Measurements from ENCODE around the gene EGFL7.

EGFL7 gene

GRCh38 chr9:136657974-136658848 lies 4.5 kb upstream of the EGFL7 start:
- TF ChIP-seq Cebpa-rat (IDR thresholded peaks at IDR 0.05) = no peak
- Histone ChIP-seq H3K4me2 (peak overlapping the region; percentile 61 to 100 (median 98)), H3K9ac (peak overlapping the region in 9 of 11 experiments; percentile 46 to 78 (median 71); a peak in 18 of 22 replicates), H3K4me1 (peaks cover 64 to 100% (median 98%) of the 10 kb centered on the region in 10 experiments), H3K9me3 (replicated peaks in 1 of 11) (no peaks in the 10 kb centered on the region), H3K27me3 (peaks cover 4 to 74% (median 27%) of the 10 kb centered on the region in 11 experiments; a peak in 19 of 22 replicates), H4K20me1 (peaks cover 0 to 16% (median 0%) of the 10 kb centered on the region in 11 experiments; a peak in 5 of 22 replicates), H3K27ac (peak overlapping the region in 9 of 11 experiments; percentile 42 to 77 (median 72); a peak in 17 of 22 replicates), H3K36me3 (no peaks in the 10 kb centered on the region), H3K4me3 (peak overlapping the region in 8 of 10 experiments; percentile 49 to 70 (median 60); a peak in 16 of 20 replicates)

GRCh38 chr9:136658849-136659535 lies 3.7 kb upstream of the EGFL7 start:
- H3K4me3 ChIP-seq = peak overlapping the region in 8 of 10 experiments; percentile 49 to 70 (median 60); a peak in 16 of 20 replicates
- TF ChIP-seq Cebpa-rat (IDR thresholded peaks at IDR 0.05) = no peak
- H3K4me2 ChIP-seq = peak overlapping the region; percentile 61 to 100 (median 98)
- peaks cover 59 to 100% (median 98%) of the 10 kb centered on the region in 10 experiments for H3K4me1 ChIP-seq
- H3K27me3 ChIP-seq = peaks cover 12 to 79% (median 35%) of the 10 kb centered on the region in 11 experiments; a peak in 19 of 22 replicates
- H3K36me3 ChIP-seq = no peaks in the 10 kb centered on the region
- no peaks in the 10 kb centered on the region for H3K9me3 ChIP-seq (replicated peaks in 1 of 11)
- peak overlapping the region in 10 of 11 experiments; percentile 1 to 77 (median 68); a peak in 17 of 22 replicates for H3K27ac ChIP-seq
- peak overlapping the region in 10 of 11 experiments; percentile 17 to 78 (median 70); a peak in 20 of 22 replicates for H3K9ac ChIP-seq
- peaks cover 0 to 24% (median 0%) of the 10 kb centered on the region in 11 experiments; a peak in 7 of 22 replicates for H4K20me1 ChIP-seq

DNA sequence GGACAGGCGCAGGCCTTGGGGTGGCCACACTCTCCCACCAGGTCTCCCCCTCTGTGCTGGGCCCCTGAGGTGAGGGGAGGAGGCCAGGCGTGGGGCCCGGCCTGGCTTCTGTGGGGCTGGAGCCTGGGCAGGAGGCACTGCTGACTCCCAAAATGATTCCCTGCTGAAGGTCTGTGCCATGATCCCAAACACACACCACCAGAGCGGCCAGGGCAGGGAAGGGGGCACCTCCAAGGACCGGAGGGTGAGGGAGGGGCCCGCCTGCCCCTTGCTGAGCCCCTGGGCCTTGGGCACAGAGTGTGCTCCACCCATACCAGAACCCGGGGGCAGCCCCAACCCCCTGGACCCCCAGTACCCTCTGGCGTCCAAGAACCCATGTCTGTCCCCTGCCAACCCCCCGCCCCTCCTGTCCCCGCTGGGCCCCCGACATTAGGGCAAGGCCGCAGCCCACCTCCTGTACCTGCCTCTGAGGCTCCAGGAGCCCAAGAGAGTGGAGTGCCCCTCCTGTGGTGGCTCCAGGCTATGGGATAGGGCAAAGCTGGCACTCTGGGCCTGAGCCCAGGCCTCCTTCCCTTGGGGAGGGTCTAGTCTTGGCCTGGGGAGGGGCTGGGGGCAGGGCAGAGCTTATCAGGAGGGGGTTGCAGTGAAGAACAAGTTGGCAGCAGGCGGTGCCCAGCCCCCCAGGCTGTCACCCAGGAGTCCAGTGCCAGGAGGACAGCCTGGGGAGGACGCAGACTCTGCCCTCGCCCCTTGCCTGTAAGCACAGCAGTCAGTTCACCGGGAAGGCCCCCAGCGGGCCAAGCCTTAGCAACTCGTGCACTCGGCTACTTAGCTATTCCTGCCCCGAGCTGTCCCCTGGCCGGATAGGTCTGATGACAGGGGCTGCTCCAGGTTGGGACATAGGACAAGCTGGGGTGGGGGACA lies 2.6 kb upstream of the EGFL7 start:
- Histone ChIP-seq H3K9me3 (replicated peaks in 1 of 11) (no peaks in the 10 kb centered on the region), H4K20me1 (peaks cover 0 to 35% (median 0%) of the 10 kb centered on the region in 11 experiments; a peak in 7 of 22 replicates), H3K4me2 (peak overlapping the region; percentile 61 to 100 (median 98)), H3K4me1 (peaks cover 60 to 100% (median 98%) of the 10 kb centered on the region in 10 experiments), H3K27ac (peak overlapping the region in 9 of 11 experiments; percentile 42 to 77 (median 69); a peak in 17 of 22 replicates), H3K36me3 (no peaks in the 10 kb centered on the region), H3K4me3 (peak overlapping the region in 8 of 10 experiments; percentile 49 to 70 (median 60); a peak in 16 of 20 replicates), H3K9ac (peak overlapping the region in 10 of 11 experiments; percentile 17 to 78 (median 70); a peak in 20 of 22 replicates), H3K27me3 (peaks cover 21 to 90% (median 46%) of the 10 kb centered on the region in 11 experiments; a peak in 20 of 22 replicates)
- no peak for TF ChIP-seq Cebpa-rat (IDR thresholded peaks at IDR 0.05)

DNA sequence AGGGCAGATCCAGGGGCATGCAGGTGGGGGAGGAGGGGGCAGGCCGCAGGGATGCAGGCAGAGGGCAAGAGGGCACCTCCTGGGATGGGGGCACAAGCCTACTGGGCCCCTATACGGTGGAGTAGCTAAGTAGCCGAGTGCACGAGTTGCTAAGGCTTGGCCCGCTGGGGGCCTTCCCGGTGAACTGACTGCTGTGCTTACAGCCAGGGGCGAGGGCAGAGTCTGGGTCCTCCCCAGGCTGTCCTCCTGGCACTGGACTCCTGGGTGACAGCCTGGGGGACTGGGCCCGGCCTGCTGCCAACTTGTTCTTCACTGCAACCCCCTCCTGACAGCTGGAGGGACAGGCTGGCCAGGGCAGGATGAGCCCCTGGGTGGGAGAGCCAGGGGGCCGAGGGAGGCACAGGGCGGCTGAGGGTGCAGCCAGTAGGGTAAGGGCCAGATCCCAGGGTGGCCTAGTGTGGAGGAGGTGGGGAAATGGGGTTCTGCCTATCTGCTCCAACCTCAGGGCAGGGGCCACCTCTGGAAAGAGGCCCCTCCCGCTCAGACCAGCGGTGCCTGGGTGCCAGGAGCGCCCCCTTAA lies 1.7 kb upstream of the EGFL7 start:
- Histone ChIP-seq H3K9ac (peak overlapping the region in 8 of 11 experiments; percentile 24 to 78 (median 70); a peak in 14 of 22 replicates), H3K4me2 (peak overlapping the region in 10 of 11 experiments; percentile 62 to 100 (median 98); a peak in 18 of 22 replicates), H3K27ac (no peak overlapping the region), H3K9me3 (replicated peaks in 1 of 11) (no peaks in the 10 kb centered on the region), H3K27me3 (peaks cover 24 to 90% (median 54%) of the 10 kb centered on the region in 11 experiments; a peak in 20 of 22 replicates), H3K4me3 (peak overlapping the region in 7 of 10 experiments; percentile 21 to 70 (median 61); a peak in 11 of 20 replicates), H4K20me1 (peaks cover 0 to 36% (median 0%) of the 10 kb centered on the region in 11 experiments; a peak in 7 of 22 replicates), H3K36me3 (no peaks in the 10 kb centered on the region), H3K4me1 (peaks cover 52 to 95% (median 93%) of the 10 kb centered on the region in 10 experiments)
- no peak for TF ChIP-seq Cebpa-rat (IDR thresholded peaks at IDR 0.05)

- H3K9ac ChIP-seq = peak overlapping the region in 6 of 11 experiments; percentile 7 to 78 (median 72); a peak in 5 of 22 replicates
- H3K27me3 ChIP-seq = peaks cover 32 to 94% (median 61%) of the 10 kb centered on the region in 11 experiments; a peak in 20 of 22 replicates
- peaks cover 0 to 43% (median 5%) of the 10 kb centered on the region in 11 experiments; a peak in 13 of 22 replicates for H4K20me1 ChIP-seq
- peak overlapping the region in 9 of 11 experiments; percentile 97 to 100 (median 99); a peak in 17 of 22 replicates for H3K4me2 ChIP-seq
- H3K27ac ChIP-seq = no peak overlapping the region
- H3K36me3 ChIP-seq = no peaks in the 10 kb centered on the region
- no peak for TF ChIP-seq Cebpa-rat (IDR thresholded peaks at IDR 0.05)
- peak overlapping the region in 3 of 10 experiments; percentile 21 to 66 (median 59); a peak in 3 of 20 replicates for H3K4me3 ChIP-seq
- peaks cover 49 to 95% (median 93%) of the 10 kb centered on the region in 10 experiments for H3K4me1 ChIP-seq
- H3K9me3 ChIP-seq (replicated peaks in 1 of 11) = no peaks in the 10 kb centered on the region
Measured at GRCh38 chr9:136661641-136662325, 933 bp upstream of the EGFL7 start.

DNA sequence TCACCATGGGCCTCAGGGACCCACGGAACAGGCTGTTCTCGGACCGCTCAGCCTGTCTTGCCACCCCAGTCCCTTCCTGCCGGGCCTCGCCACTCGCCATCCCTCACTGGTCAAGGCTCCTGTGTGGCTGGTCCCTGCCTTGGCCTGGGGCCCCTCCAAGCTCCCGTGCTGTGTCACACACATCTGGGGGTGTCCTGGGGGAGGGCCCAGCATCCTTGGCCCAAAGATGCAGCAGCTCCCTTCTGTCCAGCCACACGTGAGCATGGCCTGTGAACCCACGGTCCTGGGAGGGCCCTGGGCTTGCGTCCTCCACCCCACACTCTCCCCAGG lies 425 bp upstream of the EGFL7 start:
- H3K4me1 ChIP-seq = peaks cover 44 to 95% (median 93%) of the 10 kb centered on the region in 10 experiments
- peak overlapping the region in 4 of 11 experiments; percentile 5 to 39 (median 18); a peak in 2 of 22 replicates for H3K9ac ChIP-seq
- peaks cover 0 to 48% (median 10%) of the 10 kb centered on the region in 11 experiments; a peak in 17 of 22 replicates for H4K20me1 ChIP-seq
- H3K4me3 ChIP-seq = no peak overlapping the region
- H3K27ac ChIP-seq = no peak overlapping the region
- no peaks in the 10 kb centered on the region for H3K36me3 ChIP-seq
- H3K4me2 ChIP-seq = peak overlapping the region in 9 of 11 experiments; percentile 54 to 100 (median 98); a peak in 17 of 22 replicates
- no peaks in the 10 kb centered on the region for H3K9me3 ChIP-seq (replicated peaks in 1 of 11)
- TF ChIP-seq Cebpa-rat (IDR thresholded peaks at IDR 0.05) = no peak
- H3K27me3 ChIP-seq = peaks cover 33 to 94% (median 66%) of the 10 kb centered on the region in 11 experiments; a peak in 20 of 22 replicates

Measured in BLaER1 treated with 17β-estradiol and CSF1 and Interleukin-3, amounts not matched to agents 10 nM and 100 nM (cell line).